HG03354 (cell line): Measurements from ENCODE around the gene CCDC116.
A peak's percentile ranks its signal among the peaks of the same experiment; 100 is the strongest.
"Not testable (repeated sequence)": the region's sequence is repeated elsewhere in the genome, so short reads cannot be mapped to it uniquely, and the experiment has no call there.

Source experiments
- ATAC-seq: cut with Tn5 transposase; IDR thresholded peaks from one replicate; pipeline ENCODE4 v1.9.1; 2021; ENCODE audit warnings: mild to moderate bottlenecking; ENCODE audit not compliant: unreplicated experiment, poor library complexity, severe bottlenecking

Gene CCDC116

GRCh38 chr22:21606775-21607174, 25.8 kb upstream of the CCDC116 start:
- no peak for ATAC-seq

GRCh38 chr22:21609556-21610157, 22.9 kb upstream of the CCDC116 start:
- not testable (repeated sequence) for ATAC-seq

- no peak for ATAC-seq
Measured at GRCh38 chr22:21611210-21611977, 21.2 kb upstream of the CCDC116 start.

GRCh38 chr22:21612858-21613257, 19.7 kb upstream of the CCDC116 start:
- ATAC-seq: no peak

- ATAC-seq: no peak
Measured at GRCh38 chr22:21613553-21614233, 18.9 kb upstream of the CCDC116 start.

- ATAC-seq: no peak
Measured at GRCh38 chr22:21615731-21616130, 16.8 kb upstream of the CCDC116 start.

GRCh38 chr22:21617337-21617736, 15.2 kb upstream of the CCDC116 start:
- ATAC-seq: not testable (repeated sequence)

GRCh38 chr22:21621025-21621424, 11.5 kb upstream of the CCDC116 start:
- ATAC-seq: no peak

- no peak for ATAC-seq
Measured at GRCh38 chr22:21622011-21622918, 10.3 kb upstream of the CCDC116 start.

GRCh38 chr22:21622919-21623647, 9.5 kb upstream of the CCDC116 start:
- ATAC-seq: no peak

GRCh38 chr22:21623648-21623970, 9.0 kb upstream of the CCDC116 start:
- ATAC-seq: no peak

- no peak for ATAC-seq
Measured at GRCh38 chr22:21624120-21624879, 8.3 kb upstream of the CCDC116 start.

- no peak for ATAC-seq
Measured at GRCh38 chr22:21624880-21625791, 7.4 kb upstream of the CCDC116 start.

- ATAC-seq: no peak
Measured at GRCh38 chr22:21626073-21626734, 6.4 kb upstream of the CCDC116 start.

GRCh38 chr22:21626735-21627469, 5.7 kb upstream of the CCDC116 start:
- ATAC-seq: no peak

- ATAC-seq: peak; percentile 11
Measured at GRCh38 chr22:21628386-21629254, 3.9 kb upstream of the CCDC116 start.
